Sigmoid colon (tissue), 7 donors: ENCODE measurements around the gene SMU1. TPM values are rescaled to one million over a fixed set of nuclear protein-coding genes. Genes with fewer than 3 reads are reported as not detected.

ENCODE experiments used
- DNase-seq: peaks from one replicate; pipeline ENCODE4 v3.0.0-alpha.2; 2019
- H3K27ac ChIP-seq, 4 donors: fragments of 200-600 bp; sonication (generic); one replicate each; pipeline ENCODE4 v1.5.1; 2016 to 2019; ENCODE audit warnings: mild to moderate bottlenecking in 1 of 4
- H3K27me3 ChIP-seq, 3 donors: fragments of 200-600 bp; sonication (generic); one replicate each; pipeline ENCODE4 v1.5.1; 2019; ENCODE audit warnings: mild to moderate bottlenecking in 1 of 3
- H3K36me3 ChIP-seq, 4 donors: fragments of 200-600 bp; sonication (generic); one replicate each; pipeline ENCODE4 v1.5.1; 2016 to 2019
- H3K4me1 ChIP-seq, 4 donors: fragments of 200-600 bp; sonication (generic); one replicate each; pipeline ENCODE4 v1.5.1; 2017 to 2019
- H3K4me3 ChIP-seq, 4 donors: fragments of 200-600 bp; sonication (generic); one replicate each; pipeline ENCODE4 v1.5.1; 2017 to 2019; ENCODE audit warnings: mild to moderate bottlenecking in 2 of 4, moderate library complexity in 1 of 4
- H3K9me3 ChIP-seq, 4 donors: fragments of 200-600 bp in 3 of 4; sonication (generic) in 3 of 4; one replicate each; pipeline versions ENCODE4 v1.5.1 to v1.6.1; 2013 to 2019
- EP300 ChIP-seq, 4 donors: sonication (generic); formaldehyde crosslinking; IDR thresholded peaks; one replicate each; pipeline ENCODE4 v1.6.1; 2017; ENCODE audit warnings: antibody characterized with exemption in 4 of 4
- POLR2A ChIP-seq, 2 donors: fragments of 450-650 bp; IDR thresholded peaks; one replicate each; pipeline ENCODE4 v1.6.1; 2016; ENCODE audit warnings: antibody characterized with exemption in 2 of 2, mild to moderate bottlenecking in 2 of 2, moderate library complexity in 2 of 2
- POLR2AphosphoS5 ChIP-seq, 4 donors: sonication (generic); formaldehyde crosslinking; IDR thresholded peaks; one replicate each; pipeline ENCODE4 v1.6.1; 2017; ENCODE audit warnings: antibody characterized with exemption in 4 of 4
- WGBS, 2 donors: extraction: QIAGEN DNeasy Blood & Tissue Kit; methylation state at CpG; one replicate each; pipeline ENCODE4 v1.1.7; 2013; 5-methylcytosine and 5-hydroxymethylcytosine counted together
- intact Hi-C: fragments of 100-400 bp; cut with DNase I; formaldehyde crosslinking; loops from one replicate; pipeline ENCODE4 v1.15.1; 2023
- polyA plus RNA-seq, 3 donors: library from polyadenylated mRNA; stranded (reverse); fragments of 200-250 nt; gene quantifications; one replicate each; pipeline ENCODE4 v1.2.3, GENCODE V29; 2013
- total RNA-seq, 4 donors: library from RNA; depleted of rRNA; stranded (reverse); fragments of >200 nt; gene quantifications; one replicate each; pipeline ENCODE4 v1.1.0, GENCODE V29; 2016
- TF ChIP-seq, protein P1 (sequence below), 4 experiments: fragments of 450-650 bp in 3 of 4; fragments of 200-600 bp in 1 of 4; IDR thresholded peaks; one replicate each; pipeline ENCODE4 v1.5.1; 2016 to 2019; ENCODE audit warnings: antibody characterized with exemption in 4 of 4, mild to moderate bottlenecking in 3 of 4, moderate library complexity in 2 of 4
- donor health status: healthy with polysubstance abuse.
- donor health status: Bipolar disorder and iron deficiency.
- donor health status: healthy.

Gene SMU1
- total and polyA plus RNA-seq, 7 donors: 8.4 to 22.3 (median 15.0) TPM

DNA sequence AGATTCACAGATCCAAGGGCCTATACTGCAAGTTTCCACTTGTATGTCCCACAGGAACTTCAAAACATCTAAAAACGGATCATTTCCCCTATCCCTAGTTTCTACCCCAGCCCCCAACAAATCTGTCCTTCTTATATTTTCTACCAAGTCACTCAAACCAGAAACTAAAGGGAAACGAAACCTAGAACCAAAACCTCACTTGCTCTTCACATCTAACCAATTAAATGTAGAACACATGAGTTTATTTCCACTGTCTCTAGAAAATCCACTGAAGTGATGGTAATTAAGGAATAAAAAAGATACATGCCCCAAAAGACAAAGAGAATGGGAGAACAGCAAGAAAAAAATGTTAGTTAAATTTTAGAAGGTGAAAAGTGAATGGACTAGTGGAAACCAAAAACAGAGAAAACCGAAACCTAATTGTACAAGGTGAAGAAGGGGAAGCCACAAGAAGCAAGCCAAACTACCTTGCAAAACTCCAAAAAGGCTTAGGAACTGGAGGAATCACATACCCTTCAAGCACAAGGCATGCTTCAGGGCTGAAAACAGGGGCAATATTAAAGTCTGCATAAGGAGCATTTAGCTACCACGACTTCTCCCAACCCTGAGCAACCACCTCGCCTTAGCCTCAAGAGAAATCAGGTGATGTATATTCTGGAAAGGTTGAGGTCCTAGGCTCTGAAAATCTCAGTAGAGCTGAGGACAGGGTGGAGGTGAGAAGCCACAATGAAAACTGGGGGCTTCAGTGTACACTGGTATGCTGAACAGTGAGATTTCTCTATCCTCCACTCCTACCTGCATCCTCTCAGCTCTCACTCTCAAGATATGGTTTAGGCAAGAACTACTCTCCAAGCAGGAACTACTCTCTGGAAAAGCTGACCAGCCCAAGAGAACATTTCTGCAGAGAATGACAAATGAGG, 11.1 kb downstream of the SMU1 start:
- no peaks in the 10 kb centered on the region for H3K27me3 ChIP-seq
- H3K4me1 ChIP-seq: no peaks in the 10 kb centered on the region
- 82 to 91% methylated on average over 5 of the region's 5 CpGs for WGBS, 2 donors
- no peak overlapping the region for H3K4me3 ChIP-seq
- intact Hi-C loops: no loop called here
- H3K27ac ChIP-seq: no peak overlapping the region
- TF ChIP-seq EP300 (IDR thresholded peaks at IDR 0.05) (no peak), POLR2AphosphoS5 (IDR thresholded peaks at IDR 0.05) (no peak), POLR2A (IDR thresholded peaks at IDR 0.05) (no peak)
- TF ChIP-seq, protein P1, sequence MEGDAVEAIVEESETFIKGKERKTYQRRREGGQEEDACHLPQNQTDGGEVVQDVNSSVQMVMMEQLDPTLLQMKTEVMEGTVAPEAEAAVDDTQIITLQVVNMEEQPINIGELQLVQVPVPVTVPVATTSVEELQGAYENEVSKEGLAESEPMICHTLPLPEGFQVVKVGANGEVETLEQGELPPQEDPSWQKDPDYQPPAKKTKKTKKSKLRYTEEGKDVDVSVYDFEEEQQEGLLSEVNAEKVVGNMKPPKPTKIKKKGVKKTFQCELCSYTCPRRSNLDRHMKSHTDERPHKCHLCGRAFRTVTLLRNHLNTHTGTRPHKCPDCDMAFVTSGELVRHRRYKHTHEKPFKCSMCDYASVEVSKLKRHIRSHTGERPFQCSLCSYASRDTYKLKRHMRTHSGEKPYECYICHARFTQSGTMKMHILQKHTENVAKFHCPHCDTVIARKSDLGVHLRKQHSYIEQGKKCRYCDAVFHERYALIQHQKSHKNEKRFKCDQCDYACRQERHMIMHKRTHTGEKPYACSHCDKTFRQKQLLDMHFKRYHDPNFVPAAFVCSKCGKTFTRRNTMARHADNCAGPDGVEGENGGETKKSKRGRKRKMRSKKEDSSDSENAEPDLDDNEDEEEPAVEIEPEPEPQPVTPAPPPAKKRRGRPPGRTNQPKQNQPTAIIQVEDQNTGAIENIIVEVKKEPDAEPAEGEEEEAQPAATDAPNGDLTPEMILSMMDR (IDR thresholded peaks at IDR 0.05): no peak
- no peak for DNase-seq
- H3K9me3 ChIP-seq: no peaks in the 10 kb centered on the region
- peaks cover 5 to 100% (median 56%) of the 10 kb centered on the region in 4 donors for H3K36me3 ChIP-seq

DNA sequence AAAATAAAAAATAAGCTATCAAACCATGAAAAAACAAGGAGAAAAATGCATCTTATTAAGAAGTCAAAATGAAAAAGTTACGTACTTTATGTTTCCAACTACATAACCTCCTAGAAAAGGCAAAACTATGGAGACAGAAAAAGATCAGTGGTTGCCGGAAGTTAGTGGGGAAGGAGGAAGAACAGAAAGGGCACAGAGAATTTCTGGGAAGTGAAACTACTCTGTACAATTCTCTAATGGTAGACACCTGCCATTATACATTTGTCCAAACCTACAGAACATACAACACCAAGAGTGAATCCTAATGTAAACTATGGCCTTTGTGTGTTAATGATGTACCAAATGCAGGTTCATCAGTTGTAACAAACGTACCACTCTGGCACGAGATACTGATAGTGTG, 25.3 kb downstream of the SMU1 start:
- no peaks in the 10 kb centered on the region for H3K4me1 ChIP-seq
- H3K27ac ChIP-seq: no peak overlapping the region
- 89 to 94% methylated on average over 4 of the region's 4 CpGs for WGBS, 2 donors
- H3K4me3 ChIP-seq: no peak overlapping the region
- TF ChIP-seq POLR2AphosphoS5 (IDR thresholded peaks at IDR 0.05) (no peak), POLR2A (IDR thresholded peaks at IDR 0.05) (no peak), EP300 (IDR thresholded peaks at IDR 0.05) (no peak)
- TF ChIP-seq, protein P1 (IDR thresholded peaks at IDR 0.05): no peak
- no peak for DNase-seq
- intact Hi-C loops: no loop called here
- peaks cover 9 to 92% (median 41%) of the 10 kb centered on the region in 4 donors for H3K36me3 ChIP-seq
- H3K9me3 ChIP-seq: no peaks in the 10 kb centered on the region
- H3K27me3 ChIP-seq: no peaks in the 10 kb centered on the region

DNA sequence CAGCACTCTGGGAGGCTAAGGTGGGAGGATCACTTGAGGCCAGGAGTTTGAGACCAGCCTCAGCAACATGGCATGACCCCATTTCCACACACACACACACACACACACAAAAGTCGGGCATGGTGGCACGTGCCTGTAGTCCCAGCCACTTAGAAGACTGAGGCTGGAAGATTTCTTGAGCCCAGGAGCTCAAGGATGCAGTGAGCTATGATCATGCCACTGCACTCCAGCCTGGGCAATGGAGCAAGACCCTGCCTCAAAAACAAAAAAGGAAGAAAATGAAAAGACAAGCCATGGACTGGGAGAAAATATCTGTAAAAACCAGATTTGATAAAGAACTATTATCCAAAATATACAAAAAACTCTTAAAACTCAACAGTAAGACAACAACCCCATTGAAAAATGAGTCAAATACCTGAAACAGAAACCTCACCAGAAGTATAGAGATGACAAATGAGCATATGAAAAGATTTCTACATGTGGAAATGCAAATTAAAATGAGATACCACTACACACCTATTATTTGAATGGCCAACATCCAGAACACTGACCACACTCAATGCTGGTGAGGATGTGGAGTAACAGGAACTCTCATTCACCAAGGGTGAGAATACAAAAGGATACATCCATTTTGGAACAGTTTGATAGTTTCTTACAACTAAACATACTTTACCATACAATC, 26.7 kb downstream of the SMU1 start:
- H3K9me3 ChIP-seq: no peaks in the 10 kb centered on the region
- intact Hi-C loops: no loop called here
- 93 to 96% methylated on average over 2 of the region's 2 CpGs for WGBS, 2 donors
- DNase-seq: no peak
- H3K36me3 ChIP-seq: peaks cover 6 to 83% (median 31%) of the 10 kb centered on the region in 4 donors
- H3K4me1 ChIP-seq: peaks cover 0 to 1% (median under 1%) of the 10 kb centered on the region in 4 donors
- TF ChIP-seq POLR2A (IDR thresholded peaks at IDR 0.05) (no peak), POLR2AphosphoS5 (IDR thresholded peaks at IDR 0.05) (no peak), EP300 (IDR thresholded peaks at IDR 0.05) (no peak)
- TF ChIP-seq, protein P1 (IDR thresholded peaks at IDR 0.05): no peak
- no peak overlapping the region for H3K4me3 ChIP-seq
- no peak overlapping the region for H3K27ac ChIP-seq
- no peaks in the 10 kb centered on the region for H3K27me3 ChIP-seq

DNA sequence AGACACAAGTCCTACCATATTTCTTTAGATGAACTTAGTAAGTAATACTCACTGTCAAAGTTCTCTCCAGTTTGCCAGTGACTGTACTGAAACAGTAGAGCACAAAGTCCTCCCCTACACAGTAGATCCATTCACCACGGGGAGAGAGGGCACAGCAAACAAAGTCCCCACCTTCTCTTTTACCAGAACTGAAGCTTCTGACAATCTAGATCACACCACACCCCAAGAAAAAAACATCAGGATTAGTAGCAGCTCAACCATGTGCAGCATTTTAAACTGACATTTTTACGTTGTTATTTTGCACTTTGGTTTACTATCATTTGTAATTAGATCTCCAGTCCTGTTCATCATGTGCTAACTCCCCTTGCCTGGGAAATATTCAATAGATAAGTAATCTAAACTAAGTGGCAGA, 28.4 kb downstream of the SMU1 start:
- TF ChIP-seq, protein P1 (IDR thresholded peaks at IDR 0.05): no peak
- TF ChIP-seq POLR2AphosphoS5 (IDR thresholded peaks at IDR 0.05): no peak
- no peak for TF ChIP-seq EP300 (IDR thresholded peaks at IDR 0.05)
- no peak for TF ChIP-seq POLR2A (IDR thresholded peaks at IDR 0.05)
- intact Hi-C loops: no loop called here
- Histone ChIP-seq H3K4me3 (no peak overlapping the region), H3K27me3 (no peaks in the 10 kb centered on the region), H3K9me3 (no peaks in the 10 kb centered on the region), H3K36me3 (peaks cover 6 to 66% (median 21%) of the 10 kb centered on the region in 4 donors), H3K4me1 (peaks cover 0 to 13% (median 10%) of the 10 kb centered on the region in 4 donors), H3K27ac (no peak overlapping the region)
- no peak for DNase-seq
- 22 to 67% methylated on average over 2 of the region's 2 CpGs for WGBS, 2 donors
